Uterus (tissue), 4 donors: Measurements from ENCODE around the gene F12. TPM values are rescaled to one million over a fixed set of nuclear protein-coding genes. Genes with fewer than 3 reads are reported as not detected.
"Not testable (repeated sequence)": the region's sequence is repeated elsewhere in the genome, so short reads cannot be mapped to it uniquely, and the experiment has no call there.

Experiments
- DNase-seq, 2 donors: peaks; one replicate each; pipeline ENCODE4 v3.0.0-alpha.2; 2019 to 2020
- H3K27ac ChIP-seq, 2 donors: fragments of 200-600 bp; sonication (generic); 1 replicate in 1 of 2; 2 replicates in 1 of 2; pipeline ENCODE4 v1.5.1; 2016 to 2018
- H3K27me3 ChIP-seq, 2 donors: fragments of 200-600 bp; sonication (generic); one replicate each; pipeline ENCODE4 v1.5.1; 2018 to 2019; ENCODE audit warnings: control low read depth in 1 of 2
- H3K36me3 ChIP-seq, 2 donors: fragments of 200-600 bp; sonication (generic); one replicate each; pipeline ENCODE4 v1.5.1; 2019; ENCODE audit warnings: control low read depth in 1 of 2
- H3K4me1 ChIP-seq, 2 donors: fragments of 200-600 bp; sonication (generic); one replicate each; pipeline ENCODE4 v1.5.1; 2018 to 2019; ENCODE audit warnings: control low read depth in 1 of 2
- H3K4me3 ChIP-seq, 2 donors: fragments of 200-600 bp; sonication (generic); 1 replicate in 1 of 2; 2 replicates in 1 of 2; pipeline ENCODE4 v1.5.1; 2018 to 2019; ENCODE audit warnings: mild to moderate bottlenecking in 1 of 2
- H3K9me3 ChIP-seq, 2 donors: fragments of 200-600 bp; sonication (generic); one replicate each; pipeline ENCODE4 v1.5.1; 2019; ENCODE audit warnings: control low read depth in 1 of 2
- CTCF ChIP-seq, 4 experiments: fragments of 200-600 bp in 2 of 4; fragments of 450-650 bp in 2 of 4; sonication (generic) in 2 of 4; IDR thresholded peaks; one replicate each; pipeline ENCODE4 v1.5.1; 2016 to 2019; ENCODE audit warnings: antibody characterized with exemption in 4 of 4, mild to moderate bottlenecking in 2 of 4, moderate library complexity in 1 of 4
- POLR2A ChIP-seq, 2 donors: fragments of 450-650 bp; IDR thresholded peaks; one replicate each; pipeline ENCODE4 v1.6.1; 2016; ENCODE audit warnings: antibody characterized with exemption in 2 of 2, mild to moderate bottlenecking in 1 of 2, moderate library complexity in 1 of 2
- intact Hi-C: fragments of 100-400 bp; cut with DNase I; formaldehyde crosslinking; loops from one replicate; pipeline ENCODE4 v1.15.1; 2023; ENCODE audit warnings: low total_unique reads
- total RNA-seq, 4 donors: library from RNA; depleted of rRNA in 3 of 4; stranded (reverse); fragments of >200 nt in 3 of 4; gene quantifications; one replicate each; pipeline versions ENCODE4 v1.1.0 to v1.2.4, GENCODE V29; 2014 to 2023
- donor health status: DM: yes; HTN: yes; CAD: no.

F12 gene
- total RNA-seq, 4 donors from 2014 or later: 7.6 TPM; not detected in 3

- peaks cover 0 to 1% of the 10 kb centered on the region in 2 donors for H3K4me1 ChIP-seq
- H3K36me3 ChIP-seq: no peaks in the 10 kb centered on the region
- H3K4me3 ChIP-seq: no peak overlapping the region
- no peak for TF ChIP-seq CTCF (IDR thresholded peaks at IDR 0.05)
- H3K9me3 ChIP-seq: no peaks in the 10 kb centered on the region
- no peaks in the 10 kb centered on the region for H3K27me3 ChIP-seq
- H3K27ac ChIP-seq: no peak overlapping the region
- intact Hi-C loops: no loop called here
- no peak for DNase-seq
Observed at GRCh38 chr5:177376107-177376506, 33.3 kb downstream of the F12 start.

GRCh38 chr5:177375516-177375915, 33.8 kb downstream of the F12 start:
- H3K4me3 ChIP-seq, DNase-seq, H3K27me3 ChIP-seq, intact Hi-C loops, H3K36me3 ChIP-seq, H3K9me3 ChIP-seq, H3K27ac ChIP-seq, H3K4me1 ChIP-seq: not testable (repeated sequence)

GRCh38 chr5:177374211-177374610, 35.2 kb downstream of the F12 start:
- TF ChIP-seq POLR2A (IDR thresholded peaks at IDR 0.05): no peak
- no peak for TF ChIP-seq CTCF (IDR thresholded peaks at IDR 0.05)
- H3K36me3 ChIP-seq: no peaks in the 10 kb centered on the region
- no peaks in the 10 kb centered on the region for H3K27me3 ChIP-seq
- no peak overlapping the region for H3K27ac ChIP-seq
- peaks cover 0 to 7% of the 10 kb centered on the region in 2 donors for H3K4me1 ChIP-seq
- H3K4me3 ChIP-seq: no peak overlapping the region
- intact Hi-C loops: no loop called here
- no peak for DNase-seq
- H3K9me3 ChIP-seq: no peaks in the 10 kb centered on the region

- no peak overlapping the region for H3K4me3 ChIP-seq
- H3K9me3 ChIP-seq: no peaks in the 10 kb centered on the region
- H3K4me1 ChIP-seq: peaks cover 0 to 7% of the 10 kb centered on the region in 2 donors
- H3K27ac ChIP-seq: no peak overlapping the region
- H3K27me3 ChIP-seq: no peaks in the 10 kb centered on the region
- intact Hi-C loops: no loop called here
- DNase-seq: no peak
- TF ChIP-seq POLR2A (IDR thresholded peaks at IDR 0.05) (no peak), CTCF (IDR thresholded peaks at IDR 0.05) (no peak)
- no peaks in the 10 kb centered on the region for H3K36me3 ChIP-seq
Observed at GRCh38 chr5:177373806-177374205, 35.6 kb downstream of the F12 start.

GRCh38 chr5:177372910-177373309, 36.5 kb downstream of the F12 start:
- H3K27me3 ChIP-seq: no peaks in the 10 kb centered on the region
- H3K36me3 ChIP-seq: no peaks in the 10 kb centered on the region
- no peak overlapping the region for H3K27ac ChIP-seq
- no peaks in the 10 kb centered on the region for H3K9me3 ChIP-seq
- DNase-seq: no peak
- peaks cover 0 to 7% of the 10 kb centered on the region in 2 donors for H3K4me1 ChIP-seq
- TF ChIP-seq POLR2A (IDR thresholded peaks at IDR 0.05): no peak
- no peak for TF ChIP-seq CTCF (IDR thresholded peaks at IDR 0.05)
- no peak overlapping the region for H3K4me3 ChIP-seq
- intact Hi-C loops: no loop called here
